ENCODE data around the gene NBEAL1.
"Not testable (repeated sequence)": the region's sequence is repeated elsewhere in the genome, so short reads cannot be mapped to it uniquely, and the experiment has no call there.

The NBEAL1 gene

DNA sequence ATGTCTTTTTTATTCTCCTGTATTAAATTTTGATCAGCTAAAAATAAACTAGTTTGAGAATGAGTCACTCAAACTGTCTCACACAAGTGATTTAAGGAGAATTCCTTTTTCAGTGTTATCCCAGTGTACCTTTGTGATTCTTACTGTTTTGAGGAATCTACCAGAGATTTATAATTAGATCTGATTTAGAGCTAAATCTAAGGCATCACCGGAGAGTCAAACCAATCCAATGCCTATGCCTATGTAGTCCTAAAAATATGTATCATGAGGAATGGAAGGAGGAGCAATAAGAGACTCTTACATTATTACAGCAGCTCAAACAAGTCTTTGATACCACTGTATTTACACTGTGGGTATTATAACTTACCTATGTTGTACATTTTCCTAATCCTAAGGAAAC is 160.7 kb downstream of the NBEAL1 start:
- no peak for TF ChIP-seq CTCF (IDR thresholded peaks at IDR 0.05; ENCODE audit: control insufficient read depth, insufficient read depth, low read depth, low read length, missing control alignments)
- DNase-seq (ENCODE audit: low read depth): no peak
- H3K4me3 ChIP-seq (ENCODE audit: control insufficient read depth, low read depth, low read length): no peak overlapping the region

- no peak for TF ChIP-seq CTCF (IDR thresholded peaks at IDR 0.05; ENCODE audit: control insufficient read depth, insufficient read depth, low read depth, low read length, missing control alignments)
- DNase-seq (ENCODE audit: low read depth): no peak
- no peak overlapping the region for H3K4me3 ChIP-seq (ENCODE audit: control insufficient read depth, low read depth, low read length)
Observed at GRCh38 chr2:203177361-203177760, 162.7 kb downstream of the NBEAL1 start.

DNA sequence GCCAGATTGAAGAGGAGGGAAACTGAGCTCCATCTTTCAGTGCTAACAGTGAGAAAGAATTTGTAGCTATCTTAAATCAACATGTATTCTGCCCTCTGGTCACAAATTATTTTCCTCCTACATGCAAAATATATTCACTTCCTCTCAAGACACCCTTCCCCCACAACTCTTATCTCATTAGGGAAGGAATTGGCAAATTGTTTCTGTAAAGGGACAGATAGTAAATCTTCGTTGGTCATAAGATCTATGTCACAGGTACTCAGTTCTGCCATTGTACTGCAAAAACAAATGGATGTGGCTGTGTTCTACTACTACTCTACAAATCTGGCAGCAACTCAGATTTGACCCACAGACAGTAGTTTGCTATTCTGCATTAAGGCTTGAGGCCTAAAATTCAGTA is 171.2 kb downstream of the NBEAL1 start:
- no peak for TF ChIP-seq CTCF (IDR thresholded peaks at IDR 0.05; ENCODE audit: control insufficient read depth, insufficient read depth, low read depth, low read length, missing control alignments)

GRCh38 chr2:203190547-203190946 is 175.9 kb downstream of the NBEAL1 start:
- not testable (repeated sequence) for H3K4me3 ChIP-seq (ENCODE audit: control insufficient read depth, low read depth, low read length); DNase-seq (ENCODE audit: low read depth)

More for the DNA sequence above, 171.2 kb downstream of the NBEAL1 start:
- no peak overlapping the region for H3K4me3 ChIP-seq (ENCODE audit: control insufficient read depth, low read depth, low read length)
- no peak for DNase-seq (ENCODE audit: low read depth)

GRCh38 chr2:203191026-203191425 is 176.4 kb downstream of the NBEAL1 start:
- DNase-seq (ENCODE audit: low read depth); H3K4me3 ChIP-seq (ENCODE audit: control insufficient read depth, low read depth, low read length): not testable (repeated sequence)

GRCh38 chr2:203191961-203192360 is 177.3 kb downstream of the NBEAL1 start:
- no peak for DNase-seq (ENCODE audit: low read depth)
- H3K4me3 ChIP-seq (ENCODE audit: control insufficient read depth, low read depth, low read length): no peak overlapping the region
- no peak for TF ChIP-seq CTCF (IDR thresholded peaks at IDR 0.05; ENCODE audit: control insufficient read depth, insufficient read depth, low read depth, low read length, missing control alignments)

DNA sequence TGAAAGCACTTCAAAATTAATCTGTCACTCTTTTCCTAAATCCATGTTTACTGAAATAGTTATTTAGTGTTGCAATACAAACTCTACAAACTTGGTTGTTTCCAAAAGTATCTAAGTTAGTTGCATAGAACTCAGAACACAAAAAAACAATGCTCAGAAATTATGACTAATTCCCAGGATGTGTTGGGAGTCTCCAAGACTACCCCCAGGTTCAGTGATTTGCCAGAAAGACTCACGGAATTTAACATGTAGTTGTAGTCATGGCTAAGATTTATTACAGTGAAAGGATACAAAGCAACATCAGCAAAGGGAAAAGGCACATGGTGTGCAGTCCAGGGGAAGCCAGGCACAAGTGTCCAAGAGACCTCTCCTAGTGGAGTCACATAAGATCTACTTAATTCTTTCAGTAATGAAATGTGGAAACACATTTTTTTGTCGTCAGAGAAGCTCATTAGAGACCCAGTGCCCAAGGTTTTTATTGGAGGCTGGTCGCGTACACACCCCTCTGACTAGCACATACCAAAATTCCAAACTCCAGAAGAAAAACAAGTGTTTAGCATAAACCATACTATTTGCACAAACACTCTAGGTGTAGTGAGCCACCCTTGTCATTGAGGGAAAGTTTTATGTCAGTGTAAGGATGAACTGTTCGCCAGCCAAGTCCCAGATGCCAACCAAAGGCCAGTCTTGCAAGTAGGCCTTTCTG is 180.8 kb downstream of the NBEAL1 start:
- no peak for TF ChIP-seq CTCF (IDR thresholded peaks at IDR 0.05; ENCODE audit: control insufficient read depth, insufficient read depth, low read depth, low read length, missing control alignments)
- no peak for DNase-seq (ENCODE audit: low read depth)
- no peak overlapping the region for H3K4me3 ChIP-seq (ENCODE audit: control insufficient read depth, low read depth, low read length)

GRCh38 chr2:203200866-203201265 is 186.2 kb downstream of the NBEAL1 start:
- no peak for TF ChIP-seq CTCF (IDR thresholded peaks at IDR 0.05; ENCODE audit: control insufficient read depth, insufficient read depth, low read depth, low read length, missing control alignments)
- DNase-seq (ENCODE audit: low read depth): no peak
- no peak overlapping the region for H3K4me3 ChIP-seq (ENCODE audit: control insufficient read depth, low read depth, low read length)

Data from AG09309 (cell line).